ENCODE measurements around the gene CCDC88A.
"Not testable (repeated sequence)": the region's sequence is repeated elsewhere in the genome, so short reads cannot be mapped to it uniquely, and the experiment has no call there.

The CCDC88A gene

GRCh38 chr2:55370208-55370607 is 49.4 kb downstream of the CCDC88A start:
- DNase-seq: no peak

DNA sequence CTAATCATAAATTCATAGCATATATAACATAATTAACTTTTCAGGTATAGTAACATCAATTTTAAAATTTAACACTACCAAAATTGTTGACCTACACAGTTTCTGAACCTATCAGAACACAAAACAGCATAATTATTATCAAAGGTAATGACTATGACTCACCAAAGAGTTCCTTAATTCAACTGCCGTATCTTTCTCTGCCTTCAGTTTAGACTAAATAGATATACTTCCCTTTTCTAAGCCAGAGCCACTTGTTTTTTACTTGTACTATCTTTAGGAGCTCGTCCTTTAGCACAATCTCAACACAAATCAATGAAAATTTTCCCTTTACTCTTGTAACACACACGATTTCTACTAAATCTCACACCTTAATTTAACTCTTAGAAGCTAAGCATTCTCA is 54.4 kb downstream of the CCDC88A start:
- no peak for DNase-seq

- no peak for DNase-seq
Measured at GRCh38 chr2:55364189-55365055, 55.2 kb downstream of the CCDC88A start.

DNA sequence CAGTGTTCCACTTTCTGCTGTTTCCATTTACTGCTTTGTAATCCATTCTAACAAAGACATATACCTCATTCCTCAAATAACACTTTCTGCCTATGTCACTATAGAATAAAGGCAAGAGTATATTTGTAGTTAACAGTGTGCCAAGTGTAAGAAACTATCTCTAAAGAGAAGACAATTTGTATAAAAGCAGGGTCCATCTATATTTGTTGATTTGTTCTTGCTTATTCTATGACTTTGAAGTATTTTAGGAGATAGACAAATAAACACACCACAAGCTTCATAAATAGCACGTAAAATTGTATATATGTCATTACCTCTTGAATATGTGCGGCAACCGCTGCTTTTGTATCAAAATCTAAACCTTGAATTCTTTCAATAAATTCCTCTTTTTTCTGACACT is 56.0 kb downstream of the CCDC88A start:
- DNase-seq: no peak

DNA sequence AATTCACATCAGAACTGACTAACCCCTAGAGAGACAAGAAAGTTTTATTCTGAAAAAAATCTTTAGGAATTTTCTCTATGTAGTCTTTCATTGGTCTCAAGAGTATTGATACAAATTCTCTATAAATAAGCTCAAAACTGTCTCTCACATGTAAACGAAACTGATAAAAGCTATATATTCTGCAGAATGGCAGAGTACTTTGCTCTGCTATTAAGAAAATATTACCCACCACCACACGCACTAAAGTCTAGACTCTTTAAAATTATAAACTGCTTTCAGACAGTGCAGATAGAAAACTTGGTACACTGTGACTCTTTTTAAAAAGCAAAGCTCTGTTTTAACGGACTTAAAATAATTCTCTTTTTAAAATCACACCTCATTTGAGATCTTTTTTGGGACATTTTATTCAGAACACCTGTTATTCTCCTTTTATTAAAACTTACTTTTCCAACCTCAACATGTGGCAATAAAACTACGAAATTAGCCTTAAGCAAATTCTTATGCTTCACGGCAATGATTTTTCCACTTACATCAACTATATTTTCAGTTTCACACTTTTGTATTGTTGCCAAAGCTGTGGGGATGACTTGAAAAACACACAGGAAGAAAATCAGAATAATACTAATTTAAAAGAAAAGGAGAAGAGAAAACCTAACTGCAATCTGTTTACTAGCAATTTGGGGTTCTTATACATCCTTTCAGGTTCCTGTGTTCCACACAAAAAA is 58.0 kb downstream of the CCDC88A start:
- no peak for DNase-seq

DNA sequence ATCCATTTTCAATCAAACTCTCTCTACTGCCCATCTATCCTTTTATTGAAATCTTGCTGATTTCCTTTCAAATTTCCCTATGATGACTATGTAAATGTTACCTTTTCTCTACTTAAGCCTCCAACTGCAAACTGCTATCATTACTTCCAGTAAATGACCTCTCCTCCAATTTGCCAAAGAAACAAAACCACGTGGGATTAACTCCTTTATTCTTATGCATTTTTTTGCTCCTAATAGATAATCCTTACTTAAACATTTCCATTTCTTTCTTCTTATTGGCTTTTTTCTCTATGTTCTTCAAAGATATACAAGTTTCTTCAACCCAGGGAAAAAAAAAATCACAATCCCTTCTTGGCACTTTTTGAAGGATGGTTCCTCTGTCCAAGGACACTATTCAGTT is 61.2 kb downstream of the CCDC88A start:
- DNase-seq: no peak

DNA sequence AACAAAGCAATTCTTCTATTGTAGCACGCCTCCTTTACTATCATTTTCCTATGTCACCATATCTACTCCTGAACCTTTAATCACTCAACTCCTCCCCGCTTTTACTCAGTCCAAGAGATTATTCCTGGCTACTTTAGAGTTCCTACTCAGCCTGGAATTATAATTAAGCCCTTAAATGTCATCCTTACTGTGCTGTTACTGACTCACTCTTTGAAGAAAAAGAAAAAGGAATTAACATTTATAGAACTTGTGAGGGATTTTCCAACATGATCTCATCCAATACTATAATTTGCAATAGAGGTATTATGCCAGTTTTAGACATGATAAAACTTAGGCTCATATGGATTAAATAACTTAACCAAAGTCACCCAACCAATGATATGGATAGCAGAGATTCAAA is 61.7 kb downstream of the CCDC88A start:
- no peak for DNase-seq

GRCh38 chr2:55357164-55357563 is 62.5 kb downstream of the CCDC88A start:
- no peak for DNase-seq

GRCh38 chr2:55356136-55356535 is 63.5 kb downstream of the CCDC88A start:
- not testable (repeated sequence) for DNase-seq

DNA sequence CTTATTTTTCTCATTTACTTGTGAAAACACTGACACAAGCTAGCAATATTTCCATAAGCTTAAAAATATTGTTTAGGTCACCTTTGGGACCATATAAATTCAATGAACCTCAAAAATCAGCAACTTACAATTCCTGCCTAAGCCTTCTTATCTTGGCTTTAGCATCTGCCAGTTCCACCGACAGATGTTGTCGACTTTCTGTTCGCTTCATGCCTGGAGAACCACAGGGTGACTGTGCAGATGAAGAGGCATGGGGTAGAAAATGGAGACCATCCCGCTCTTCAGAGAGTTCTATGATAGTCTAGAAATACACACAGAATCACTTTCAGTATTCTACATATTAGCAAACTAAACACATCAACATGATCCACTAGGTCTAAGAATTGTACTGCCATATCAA is 64.2 kb downstream of the CCDC88A start:
- DNase-seq: no peak

DNA sequence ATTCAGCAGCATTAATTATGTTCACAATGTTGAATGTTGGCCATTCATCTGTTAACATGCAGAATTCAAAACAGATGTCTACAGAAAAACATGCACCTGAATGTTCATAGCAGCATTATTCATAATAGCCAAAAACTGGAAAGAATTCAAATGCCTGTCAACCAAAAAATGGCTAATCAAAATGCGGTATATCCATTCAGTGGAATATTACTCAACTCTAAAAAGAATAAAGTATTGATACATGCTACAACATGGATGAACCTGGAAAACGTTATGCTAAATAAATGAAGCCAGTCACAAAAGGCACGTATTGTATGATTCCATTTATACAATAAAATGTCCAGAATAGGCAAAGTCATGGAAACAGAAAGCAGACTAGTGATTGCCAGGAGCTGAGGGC is 68.0 kb downstream of the CCDC88A start:
- no peak for DNase-seq

DNA sequence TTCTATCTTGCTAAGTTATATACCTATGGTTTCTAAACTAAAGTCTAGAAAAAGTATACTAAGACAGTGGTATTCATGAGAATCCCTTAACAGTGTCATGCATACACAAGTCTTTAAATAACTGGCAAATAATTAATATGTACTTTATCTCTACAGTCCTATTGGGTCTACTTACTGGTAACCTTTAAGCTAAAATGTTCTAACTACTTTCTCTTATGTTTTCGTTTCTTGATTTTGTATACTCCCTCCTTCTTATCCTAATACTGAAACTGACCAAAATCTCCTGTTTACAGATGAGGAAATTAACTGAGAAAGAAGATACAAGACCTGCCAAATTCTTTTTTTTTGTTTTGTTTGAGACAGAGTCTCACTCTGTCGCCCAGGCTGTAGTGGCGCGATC is 74.6 kb downstream of the CCDC88A start:
- DNase-seq: no peak

- no peak for DNase-seq
Measured at GRCh38 chr2:55338268-55338667, 81.4 kb downstream of the CCDC88A start.

GRCh38 chr2:55334728-55335127 is 84.9 kb downstream of the CCDC88A start:
- no peak for DNase-seq

- no peak for DNase-seq
Measured at GRCh38 chr2:55330541-55331297, 88.9 kb downstream of the CCDC88A start.

DNA sequence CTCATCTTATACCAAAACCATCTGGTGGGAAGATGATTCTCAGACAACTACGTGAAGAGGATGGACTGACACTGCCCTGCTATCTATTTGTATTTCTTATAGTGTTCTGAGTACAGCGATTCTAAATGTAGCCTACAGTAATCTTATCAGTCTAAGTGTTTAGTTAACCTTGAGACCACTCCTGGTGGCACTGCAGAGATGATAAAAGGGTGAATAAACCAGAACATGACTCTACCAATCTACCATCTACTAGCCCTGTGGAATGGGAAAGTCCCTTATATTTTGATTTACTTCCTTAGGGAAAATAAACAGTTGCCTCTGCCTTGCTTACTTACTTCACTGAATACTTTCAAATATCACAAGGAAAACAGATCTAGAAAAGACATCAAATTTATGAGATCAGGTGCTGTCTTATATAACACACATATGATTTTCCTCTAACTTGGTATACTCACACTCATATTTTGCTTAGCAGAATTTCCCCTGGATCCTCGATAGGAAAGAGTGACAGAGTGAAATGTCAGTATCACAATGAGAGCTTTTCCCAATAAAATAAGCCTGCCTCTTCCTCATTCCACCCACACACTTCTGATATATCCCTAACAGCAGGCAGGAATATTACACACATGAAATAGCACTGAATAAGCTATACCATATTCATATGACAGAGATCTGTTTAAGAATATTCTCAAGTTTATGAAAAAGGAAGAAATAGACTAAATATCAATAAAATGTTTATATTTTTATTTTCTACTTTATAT is 92.0 kb downstream of the CCDC88A start:
- no peak for DNase-seq

- no peak for DNase-seq
Measured at GRCh38 chr2:55314985-55315384, 104.7 kb downstream of the CCDC88A start.

GRCh38 chr2:55311444-55311870 is 108.2 kb downstream of the CCDC88A start:
- no peak for DNase-seq

DNA sequence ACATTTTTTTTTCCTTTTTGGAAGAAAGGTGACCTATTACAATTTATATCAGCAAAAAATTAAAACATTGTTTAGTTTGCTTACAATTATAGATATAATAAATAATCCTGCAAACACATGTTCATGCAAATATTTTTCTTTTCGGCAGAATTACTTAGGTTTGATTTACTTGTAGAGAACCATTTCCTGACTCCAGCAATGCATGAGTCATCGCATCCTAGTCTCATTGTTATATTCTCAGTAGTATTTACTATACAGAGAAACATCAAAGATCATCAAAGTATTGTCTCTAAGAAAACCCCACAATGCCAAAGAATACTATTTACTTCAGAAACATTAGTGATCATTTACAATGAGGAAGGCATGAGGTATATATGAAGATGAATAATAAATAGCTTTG is 110.2 kb downstream of the CCDC88A start:
- no peak for DNase-seq

DNA sequence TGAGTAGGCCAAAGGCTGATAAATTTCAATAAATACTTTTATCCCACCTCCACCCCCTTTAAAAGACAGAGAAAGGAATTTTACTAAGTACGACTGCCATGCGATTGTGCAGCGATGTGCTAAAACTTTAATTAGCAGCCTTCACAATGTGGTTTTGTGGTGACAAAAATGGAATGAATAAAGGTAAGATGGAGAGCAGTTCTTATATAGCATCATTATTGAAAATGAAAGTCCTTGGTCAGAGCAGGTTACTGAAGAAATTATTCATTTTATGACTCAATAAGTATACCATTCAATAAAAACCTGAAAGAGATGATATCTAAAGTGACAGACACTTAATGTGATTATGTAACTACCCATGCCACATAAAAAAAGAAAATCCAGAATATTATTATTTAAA is 117.4 kb downstream of the CCDC88A start:
- DNase-seq: peak in 1 of 2 donors; percentile 8

DNA sequence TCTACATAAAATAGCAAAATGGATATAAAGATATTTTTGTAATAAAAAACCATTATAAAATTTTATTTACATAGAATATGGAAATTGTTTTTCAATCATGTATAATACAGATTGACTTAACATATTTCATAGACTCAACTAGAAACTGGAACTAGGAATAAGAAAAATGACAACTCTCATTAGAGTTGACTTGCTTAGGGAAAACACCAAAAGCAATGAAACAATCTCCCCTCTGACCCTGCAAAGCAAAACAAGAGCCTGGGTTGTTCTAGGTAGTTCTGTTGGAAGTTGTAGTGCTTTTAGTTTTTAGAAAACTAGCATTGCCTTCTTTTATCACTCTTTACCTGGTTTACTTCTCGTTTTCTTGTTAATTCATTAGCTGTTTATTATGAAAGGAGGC is 118.4 kb downstream of the CCDC88A start:
- DNase-seq: no peak

- DNase-seq: no peak
Measured at GRCh38 chr2:55296393-55296792, 123.3 kb downstream of the CCDC88A start.

DNA sequence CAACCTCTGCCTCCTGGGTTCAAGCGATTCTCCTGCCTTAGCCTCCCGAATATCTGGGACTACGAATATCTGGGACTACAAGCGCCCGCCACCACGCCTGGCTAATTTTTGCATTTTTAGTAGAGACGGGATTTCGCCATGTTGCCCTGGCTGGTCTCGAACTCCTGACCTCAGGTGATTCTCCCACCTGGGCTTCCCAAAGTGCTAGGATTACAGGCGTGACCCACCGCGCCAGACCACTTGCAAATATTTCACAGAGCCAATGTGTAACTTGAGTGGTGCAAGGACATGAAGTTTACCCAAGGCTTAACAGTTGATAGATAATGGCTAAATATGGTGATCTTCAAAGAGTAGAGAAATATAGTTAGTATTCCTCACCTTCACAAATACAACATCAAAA is 136.6 kb downstream of the CCDC88A start:
- DNase-seq: no peak
